Measurements from ENCODE around the gene TSPAN9.

GRCh38 chr12:3139760-3140159 is 62.6 kb downstream of the TSPAN9 start:
- TF ChIP-seq, protein P1, sequence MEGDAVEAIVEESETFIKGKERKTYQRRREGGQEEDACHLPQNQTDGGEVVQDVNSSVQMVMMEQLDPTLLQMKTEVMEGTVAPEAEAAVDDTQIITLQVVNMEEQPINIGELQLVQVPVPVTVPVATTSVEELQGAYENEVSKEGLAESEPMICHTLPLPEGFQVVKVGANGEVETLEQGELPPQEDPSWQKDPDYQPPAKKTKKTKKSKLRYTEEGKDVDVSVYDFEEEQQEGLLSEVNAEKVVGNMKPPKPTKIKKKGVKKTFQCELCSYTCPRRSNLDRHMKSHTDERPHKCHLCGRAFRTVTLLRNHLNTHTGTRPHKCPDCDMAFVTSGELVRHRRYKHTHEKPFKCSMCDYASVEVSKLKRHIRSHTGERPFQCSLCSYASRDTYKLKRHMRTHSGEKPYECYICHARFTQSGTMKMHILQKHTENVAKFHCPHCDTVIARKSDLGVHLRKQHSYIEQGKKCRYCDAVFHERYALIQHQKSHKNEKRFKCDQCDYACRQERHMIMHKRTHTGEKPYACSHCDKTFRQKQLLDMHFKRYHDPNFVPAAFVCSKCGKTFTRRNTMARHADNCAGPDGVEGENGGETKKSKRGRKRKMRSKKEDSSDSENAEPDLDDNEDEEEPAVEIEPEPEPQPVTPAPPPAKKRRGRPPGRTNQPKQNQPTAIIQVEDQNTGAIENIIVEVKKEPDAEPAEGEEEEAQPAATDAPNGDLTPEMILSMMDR (IDR thresholded peaks at IDR 0.05): no peak
- TF ChIP-seq EP300 (IDR thresholded peaks at IDR 0.05): no peak

All from tibial nerve (tissue), 4 donors.